ENCODE data around the gene SBK1.

Gene SBK1

DNA sequence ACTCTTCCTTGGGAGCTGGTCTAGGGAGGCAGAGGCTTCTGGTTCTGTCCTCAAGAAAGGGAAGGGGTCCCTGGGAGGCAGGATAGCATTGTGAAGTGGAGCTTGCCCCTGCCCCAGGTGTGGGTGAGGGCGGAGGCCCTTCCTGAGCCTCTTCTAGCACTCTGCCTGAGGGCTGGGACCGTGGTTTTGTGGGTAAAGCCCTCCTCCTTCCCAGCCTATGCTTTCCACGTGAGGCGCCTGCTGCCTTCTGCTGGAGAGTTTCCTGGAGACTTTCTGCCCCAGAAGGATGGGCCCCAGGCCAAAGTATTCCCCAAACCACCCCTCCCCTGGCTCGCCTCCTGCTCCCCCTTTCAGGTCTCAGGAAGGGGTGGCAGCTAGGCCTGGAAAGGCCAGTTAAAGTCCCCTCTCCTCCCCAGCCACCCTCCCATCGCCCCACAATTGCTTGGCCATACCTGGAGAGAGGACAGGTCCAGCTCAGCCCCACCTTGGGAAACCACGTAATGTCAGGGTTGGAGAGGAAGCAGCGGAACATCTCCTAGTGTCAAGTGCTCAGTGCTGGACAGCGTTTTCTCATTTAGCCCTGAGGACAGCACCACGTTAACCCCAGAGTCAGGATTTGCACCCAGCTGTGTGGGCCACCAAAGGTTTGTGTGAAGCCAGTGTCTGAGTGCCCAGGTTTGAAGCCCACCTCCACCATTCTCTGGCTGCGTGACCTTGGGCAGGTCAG, 5.6 kb downstream of the SBK1 start:
- Histone ChIP-seq H3K27ac (ENCODE audit: low read length) (no peak overlapping the region), H2AFZ (ENCODE audit: low read length) (no peak overlapping the region), H3K9me3 (replicated peaks; ENCODE audit: insufficient read depth, low read length) (no peaks in the 10 kb centered on the region), H3K4me1 (ENCODE audit: low read length) (no peaks in the 10 kb centered on the region), H3K9ac (ENCODE audit: low read length) (no peak overlapping the region), H3K27me3 (replicated peaks; ENCODE audit: insufficient read depth, low read length) (peaks cover 49% of the 10 kb centered on the region), H3K4me2 (ENCODE audit: low read depth, low read length) (no peak overlapping the region), H3F3A (ENCODE audit: insufficient read depth, low read length) (no peaks in the 10 kb centered on the region), H3K79me2 (ENCODE audit: low read length) (no peaks in the 10 kb centered on the region), H3K36me3 (replicated peaks; ENCODE audit: insufficient read depth, low read length) (no peaks in the 10 kb centered on the region), H3K4me3 (ENCODE audit: low read length) (no peak overlapping the region), H3K9me2 (replicated peaks; ENCODE audit: insufficient read depth, low read length) (no peaks in the 10 kb centered on the region), H4K20me1 (ENCODE audit: insufficient read depth, low read length) (no peaks in the 10 kb centered on the region)
- DNase-seq: no peak
- no peak for TF ChIP-seq EZH2phosphoT487 (IDR thresholded peaks at IDR 0.05; ENCODE audit: low read length)

DNA sequence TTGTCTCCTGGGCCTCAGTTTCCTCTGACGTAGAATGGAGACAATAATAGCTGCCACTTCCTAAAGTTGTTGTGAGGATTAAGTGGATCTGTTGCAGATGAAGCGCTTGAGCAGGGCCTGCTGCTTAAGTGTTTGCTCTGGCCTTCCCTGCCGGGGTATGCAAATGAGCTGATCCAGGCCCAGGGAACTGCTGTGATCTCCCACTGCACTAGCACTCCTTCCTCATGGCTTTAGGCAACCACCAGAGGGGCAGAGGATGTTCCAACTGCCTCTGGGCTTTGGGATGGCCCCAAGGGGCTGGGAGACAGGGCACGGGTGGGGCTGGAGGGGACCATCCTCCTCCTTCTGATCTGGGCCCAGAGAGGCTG, 6.2 kb downstream of the SBK1 start:
- DNase-seq: no peak
- H2AFZ ChIP-seq (ENCODE audit: low read length): no peak overlapping the region
- H3K27me3 ChIP-seq (replicated peaks; ENCODE audit: insufficient read depth, low read length): peaks cover 47% of the 10 kb centered on the region
- H3K4me3 ChIP-seq (ENCODE audit: low read length): no peak overlapping the region
- H4K20me1 ChIP-seq (ENCODE audit: insufficient read depth, low read length): no peaks in the 10 kb centered on the region
- no peaks in the 10 kb centered on the region for H3K9me2 ChIP-seq (replicated peaks; ENCODE audit: insufficient read depth, low read length)
- H3K9me3 ChIP-seq (replicated peaks; ENCODE audit: insufficient read depth, low read length): no peaks in the 10 kb centered on the region
- H3K4me1 ChIP-seq (ENCODE audit: low read length): no peaks in the 10 kb centered on the region
- no peak overlapping the region for H3K27ac ChIP-seq (ENCODE audit: low read length)
- no peaks in the 10 kb centered on the region for H3K36me3 ChIP-seq (replicated peaks; ENCODE audit: insufficient read depth, low read length)
- H3F3A ChIP-seq (ENCODE audit: insufficient read depth, low read length): no peaks in the 10 kb centered on the region
- TF ChIP-seq, protein P1, sequence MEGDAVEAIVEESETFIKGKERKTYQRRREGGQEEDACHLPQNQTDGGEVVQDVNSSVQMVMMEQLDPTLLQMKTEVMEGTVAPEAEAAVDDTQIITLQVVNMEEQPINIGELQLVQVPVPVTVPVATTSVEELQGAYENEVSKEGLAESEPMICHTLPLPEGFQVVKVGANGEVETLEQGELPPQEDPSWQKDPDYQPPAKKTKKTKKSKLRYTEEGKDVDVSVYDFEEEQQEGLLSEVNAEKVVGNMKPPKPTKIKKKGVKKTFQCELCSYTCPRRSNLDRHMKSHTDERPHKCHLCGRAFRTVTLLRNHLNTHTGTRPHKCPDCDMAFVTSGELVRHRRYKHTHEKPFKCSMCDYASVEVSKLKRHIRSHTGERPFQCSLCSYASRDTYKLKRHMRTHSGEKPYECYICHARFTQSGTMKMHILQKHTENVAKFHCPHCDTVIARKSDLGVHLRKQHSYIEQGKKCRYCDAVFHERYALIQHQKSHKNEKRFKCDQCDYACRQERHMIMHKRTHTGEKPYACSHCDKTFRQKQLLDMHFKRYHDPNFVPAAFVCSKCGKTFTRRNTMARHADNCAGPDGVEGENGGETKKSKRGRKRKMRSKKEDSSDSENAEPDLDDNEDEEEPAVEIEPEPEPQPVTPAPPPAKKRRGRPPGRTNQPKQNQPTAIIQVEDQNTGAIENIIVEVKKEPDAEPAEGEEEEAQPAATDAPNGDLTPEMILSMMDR (IDR thresholded peaks at IDR 0.05; ENCODE audit: low read length): no peak
- no peak for TF ChIP-seq EZH2 (optimal IDR thresholded peaks at IDR 0.05; ENCODE audit: low read depth, low read length)
- TF ChIP-seq EZH2phosphoT487 (IDR thresholded peaks at IDR 0.05; ENCODE audit: low read length): no peak
- H3K4me2 ChIP-seq (ENCODE audit: low read depth, low read length): no peak overlapping the region
- H3K79me2 ChIP-seq (ENCODE audit: low read length): no peaks in the 10 kb centered on the region
- H3K9ac ChIP-seq (ENCODE audit: low read length): no peak overlapping the region

DNA sequence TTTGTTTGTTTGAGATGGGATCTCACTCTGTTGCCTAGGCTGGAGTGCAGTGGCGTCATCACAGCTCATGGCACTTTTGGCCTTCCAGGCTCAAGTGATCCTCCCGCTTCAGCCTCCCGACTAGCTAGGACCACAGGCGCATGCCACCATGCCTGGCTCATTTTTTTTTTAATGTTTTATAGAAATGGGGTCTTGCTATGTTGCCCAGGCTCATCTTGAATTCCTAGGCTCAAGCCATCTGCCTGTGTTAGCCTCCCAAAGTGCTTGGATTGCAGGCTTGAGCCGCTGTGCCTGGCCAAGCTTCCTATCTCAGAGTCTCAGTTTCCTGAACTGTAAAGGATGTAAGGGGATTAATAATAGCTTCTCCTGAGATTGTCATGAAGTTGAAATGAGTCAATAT, 8.0 kb downstream of the SBK1 start:
- Histone ChIP-seq H4K20me1 (ENCODE audit: insufficient read depth, low read length) (no peaks in the 10 kb centered on the region), H3K9ac (ENCODE audit: low read length) (no peak overlapping the region), H3K9me2 (replicated peaks; ENCODE audit: insufficient read depth, low read length) (no peaks in the 10 kb centered on the region), H3K4me3 (ENCODE audit: low read length) (no peak overlapping the region), H3F3A (ENCODE audit: insufficient read depth, low read length) (no peaks in the 10 kb centered on the region), H3K9me3 (replicated peaks; ENCODE audit: insufficient read depth, low read length) (no peaks in the 10 kb centered on the region), H3K27me3 (replicated peaks; ENCODE audit: insufficient read depth, low read length) (peaks cover 29% of the 10 kb centered on the region), H3K79me2 (ENCODE audit: low read length) (no peaks in the 10 kb centered on the region), H3K36me3 (replicated peaks; ENCODE audit: insufficient read depth, low read length) (no peaks in the 10 kb centered on the region), H3K4me1 (ENCODE audit: low read length) (no peaks in the 10 kb centered on the region), H3K27ac (ENCODE audit: low read length) (no peak overlapping the region), H2AFZ (ENCODE audit: low read length) (no peak overlapping the region), H3K4me2 (ENCODE audit: low read depth, low read length) (no peak overlapping the region)
- DNase-seq: no peak
- TF ChIP-seq EZH2 (optimal IDR thresholded peaks at IDR 0.05; ENCODE audit: low read depth, low read length) (no peak), EZH2phosphoT487 (IDR thresholded peaks at IDR 0.05; ENCODE audit: low read length) (no peak)
- TF ChIP-seq, protein P1 (IDR thresholded peaks at IDR 0.05; ENCODE audit: low read length): no peak

DNA sequence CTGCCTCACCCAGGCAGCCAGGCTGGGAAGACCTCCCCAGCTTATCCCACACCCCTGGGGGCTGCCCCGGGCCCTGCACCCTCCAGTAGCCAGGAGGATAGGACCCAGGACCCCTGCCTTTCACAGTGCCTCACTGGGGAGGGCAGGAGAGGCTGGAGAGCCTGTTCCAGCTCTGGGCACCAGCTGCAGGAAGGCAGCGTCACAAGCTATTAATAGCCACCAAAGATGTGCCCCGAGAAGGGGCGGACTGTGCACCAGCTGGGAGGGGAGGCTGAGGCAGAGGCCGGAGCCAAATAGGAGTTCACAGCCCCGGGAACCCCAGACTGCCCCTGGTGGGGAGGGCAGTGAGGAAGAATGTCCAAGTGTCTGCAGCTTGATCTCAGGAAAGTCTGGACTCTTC, 8.8 kb downstream of the SBK1 start:
- Histone ChIP-seq H3F3A (ENCODE audit: insufficient read depth, low read length) (no peaks in the 10 kb centered on the region), H3K79me2 (ENCODE audit: low read length) (no peaks in the 10 kb centered on the region), H3K4me2 (ENCODE audit: low read depth, low read length) (no peak overlapping the region), H3K9me3 (replicated peaks; ENCODE audit: insufficient read depth, low read length) (no peaks in the 10 kb centered on the region), H3K9me2 (replicated peaks; ENCODE audit: insufficient read depth, low read length) (no peaks in the 10 kb centered on the region), H2AFZ (ENCODE audit: low read length) (no peak overlapping the region), H4K20me1 (ENCODE audit: insufficient read depth, low read length) (no peaks in the 10 kb centered on the region), H3K9ac (ENCODE audit: low read length) (no peak overlapping the region), H3K4me3 (ENCODE audit: low read length) (no peak overlapping the region), H3K4me1 (ENCODE audit: low read length) (no peaks in the 10 kb centered on the region), H3K36me3 (replicated peaks; ENCODE audit: insufficient read depth, low read length) (no peaks in the 10 kb centered on the region), H3K27ac (ENCODE audit: low read length) (no peak overlapping the region), H3K27me3 (replicated peaks; ENCODE audit: insufficient read depth, low read length) (peaks cover 32% of the 10 kb centered on the region)
- DNase-seq: no peak
- TF ChIP-seq, protein P1 (IDR thresholded peaks at IDR 0.05; ENCODE audit: low read length): no peak
- TF ChIP-seq EZH2phosphoT487 (IDR thresholded peaks at IDR 0.05; ENCODE audit: low read length) (no peak), EZH2 (optimal IDR thresholded peaks at IDR 0.05; ENCODE audit: low read depth, low read length) (no peak)

Measured in MM.1S (cell line).